Liver (tissue), 9 donors: Measurements from ENCODE around the gene FGF14. TPM values are rescaled to one million over a fixed set of nuclear protein-coding genes. Genes with fewer than 3 reads are reported as not detected.
A peak's percentile ranks its signal among the peaks of the same experiment; 100 is the strongest.

Experiments
- DNase-seq: peaks from one replicate; pipeline ENCODE4 v3.0.0-alpha.2; 2017; ENCODE audit warnings: low spot score
- H3K27ac ChIP-seq, 2 donors: one replicate each; pipeline ENCODE4 v1.7.0; 2013; ENCODE audit warnings: inconsistent platforms in 2 of 2, low read length in 2 of 2, control low read depth in 1 of 2, low read depth in 1 of 2, mild to moderate bottlenecking in 1 of 2
- H3K27me3 ChIP-seq, 4 donors: one replicate each; pipeline versions ENCODE4 v1.6.1 to v1.7.0; 2013; ENCODE audit warnings: low read length in 3 of 4, inconsistent platforms in 1 of 4, mild to moderate bottlenecking in 1 of 4, moderate library complexity in 1 of 4; ENCODE audit not compliant: control insufficient read depth in 4 of 4, insufficient read depth in 4 of 4
- H3K36me3 ChIP-seq, 4 donors: one replicate each; pipeline versions ENCODE4 v1.6.1 to v1.7.0; 2013; ENCODE audit warnings: low read length in 3 of 4, mild to moderate bottlenecking in 3 of 4, low read depth in 1 of 4, moderate library complexity in 1 of 4; ENCODE audit not compliant: control insufficient read depth in 4 of 4, insufficient read depth in 3 of 4
- H3K4me1 ChIP-seq, 4 donors: one replicate each; pipeline versions ENCODE4 v1.6.1 to v1.7.0; 2013; ENCODE audit warnings: low read length in 3 of 4, mild to moderate bottlenecking in 3 of 4, moderate library complexity in 1 of 4; ENCODE audit not compliant: control insufficient read depth in 4 of 4, insufficient read depth in 4 of 4
- H3K4me3 ChIP-seq, 3 donors: one replicate each; pipeline versions ENCODE4 v1.6.1 to v1.7.0; 2013; ENCODE audit warnings: low read length in 3 of 3, control low read depth in 1 of 3, low read depth in 1 of 3, mild to moderate bottlenecking in 1 of 3
- H3K9ac ChIP-seq, 2 donors: one replicate each; pipeline ENCODE4 v1.7.0; 2013; ENCODE audit warnings: low read length in 2 of 2, mild to moderate bottlenecking in 2 of 2, moderate library complexity in 2 of 2, control low read depth in 1 of 2, low read depth in 1 of 2
- H3K9me3 ChIP-seq, 4 donors: one replicate each; pipeline versions ENCODE4 v1.6.1 to v1.7.0; 2013; ENCODE audit warnings: low read length in 3 of 4; ENCODE audit not compliant: control insufficient read depth in 4 of 4
- ATF3 ChIP-seq: IDR thresholded peaks from 2 replicates; pipeline ENCODE4 v1.6.1; 2016; ENCODE audit warnings: antibody characterized with exemption
- CTCF ChIP-seq: fragments of 150-350 bp; IDR thresholded peaks from 2 replicates; pipeline ENCODE4 v1.5.1; 2017; ENCODE audit warnings: improper control_type of control experiment, low read depth, low read length; ENCODE audit not compliant: missing input control
- EGR1 ChIP-seq, 2 donors: IDR thresholded peaks; 2 replicates each; pipeline ENCODE4 v1.6.1; 2016 to 2018; ENCODE audit warnings: antibody characterized with exemption in 2 of 2, low read depth in 2 of 2
- FOXA1 ChIP-seq: IDR thresholded peaks from 2 replicates; pipeline ENCODE4 v1.6.1; 2016; ENCODE audit warnings: antibody characterized with exemption
- FOXA2 ChIP-seq: IDR thresholded peaks from 2 replicates; pipeline ENCODE4 v1.6.1; 2016; ENCODE audit warnings: antibody characterized with exemption
- GABPA ChIP-seq, 2 donors: IDR thresholded peaks in 1 of 2; conservative IDR thresholded peaks in 1 of 2; 2 replicates each; pipeline ENCODE4 v1.6.1; 2016; ENCODE audit warnings: antibody characterized with exemption in 2 of 2, mild to moderate bottlenecking in 1 of 2, moderate library complexity in 1 of 2
- HNF4A ChIP-seq, 2 donors: conservative IDR thresholded peaks; 2 replicates each; pipeline ENCODE4 v1.6.1; 2016; ENCODE audit warnings: antibody characterized with exemption in 2 of 2, mild to moderate bottlenecking in 2 of 2
- HNF4G ChIP-seq: IDR thresholded peaks from 2 replicates; pipeline ENCODE4 v1.6.1; 2016; ENCODE audit warnings: antibody characterized with exemption
- JUND ChIP-seq, 2 donors: IDR thresholded peaks; 2 replicates each; pipeline ENCODE4 v1.6.1; 2016; ENCODE audit warnings: antibody characterized with exemption in 2 of 2
- MAX ChIP-seq: IDR thresholded peaks from 2 replicates; pipeline ENCODE4 v1.6.1; 2016; ENCODE audit warnings: antibody characterized with exemption
- NR2F2 ChIP-seq: IDR thresholded peaks from 2 replicates; pipeline ENCODE4 v1.6.1; 2016; ENCODE audit warnings: antibody characterized with exemption
- RAD21 ChIP-seq, 2 donors: IDR thresholded peaks; 2 replicates each; pipeline ENCODE4 v1.6.1; 2016; ENCODE audit warnings: antibody characterized with exemption in 2 of 2, mild to moderate bottlenecking in 2 of 2
- REST ChIP-seq: IDR thresholded peaks from 2 replicates; pipeline ENCODE4 v1.6.1; 2016; ENCODE audit warnings: antibody characterized with exemption, mild to moderate bottlenecking
- RXRA ChIP-seq, 2 donors: IDR thresholded peaks; 2 replicates each; pipeline ENCODE4 v1.6.1; 2017 to 2018; ENCODE audit warnings: antibody characterized with exemption in 2 of 2, mild to moderate bottlenecking in 1 of 2
- SP1 ChIP-seq: IDR thresholded peaks from 2 replicates; pipeline ENCODE4 v1.6.1; 2018; ENCODE audit warnings: antibody characterized with exemption, mild to moderate bottlenecking
- TAF1 ChIP-seq: conservative IDR thresholded peaks from 2 replicates; pipeline ENCODE4 v1.6.1; 2016; ENCODE audit warnings: antibody characterized with exemption, mild to moderate bottlenecking
- YY1 ChIP-seq: IDR thresholded peaks from 2 replicates; pipeline ENCODE4 v1.6.1; 2016; ENCODE audit warnings: antibody characterized with exemption, mild to moderate bottlenecking
- ZBTB33 ChIP-seq: IDR thresholded peaks from 2 replicates; pipeline ENCODE4 v1.6.1; 2016; ENCODE audit warnings: antibody characterized with exemption
- WGBS: extraction: QIAGEN DNeasy Blood & Tissue Kit; methylation state at CpG from one replicate; pipeline ENCODE4 v1.1.7; 2013; 5-methylcytosine and 5-hydroxymethylcytosine counted together
- polyA plus RNA-seq, 2 donors: library from polyadenylated mRNA; stranded (reverse) in 1 of 2; unstranded in 1 of 2; fragments of 200-250 nt in 1 of 2; fragments of >200 nt in 1 of 2; fragmentation: Nextera tagmentation in 1 of 2; extraction: Ambion mirVana in 1 of 2; gene quantifications; one replicate each; pipeline versions ENCODE4 v1.2.1 to v1.2.3, GENCODE V29; 2013 to 2015
- total RNA-seq, 2 donors: library from RNA; depleted of rRNA; stranded (reverse); fragments of >200 nt; gene quantifications; one replicate each; pipeline ENCODE4 v1.2.3, GENCODE V29; 2014
- donor health status: healthy.
- donor health status: healthy.
- donor health status: healthy.
- donor health status: healthy.
- donor health status: healthy.

The FGF14 gene
- total and polyA plus RNA-seq, 4 donors: 0.05 to 3.3 (median 1.0) TPM

- 36% methylated on average over 2 of the region's 2 CpGs for WGBS
- H3K27ac ChIP-seq: peak overlapping the region in 1 of 2 donors; percentile 23
Observed at GRCh38 chr13:102190930-102191329, 210.9 kb downstream of the FGF14 start.

GRCh38 chr13:102187313-102187712, 214.5 kb downstream of the FGF14 start:
- Histone ChIP-seq H3K27ac (peak overlapping the region; percentile 36 to 73), H3K36me3 (no peaks in the 10 kb centered on the region), H3K9me3 (peaks cover 0 to 9% (median under 1%) of the 10 kb centered on the region in 4 donors), H3K4me3 (no peak overlapping the region), H3K27me3 (no peaks in the 10 kb centered on the region), H3K4me1 (peaks cover 8 to 58% (median 46%) of the 10 kb centered on the region in 4 donors), H3K9ac (no peak overlapping the region)
- no peak for DNase-seq
- TF ChIP-seq GABPA (IDR thresholded peaks at IDR 0.05 in 1 of 2, conservative IDR thresholded peaks at IDR 0.05 in 1 of 2) (peak in 1 of 2 donors; percentile 38), RXRA (IDR thresholded peaks at IDR 0.05) (peak; percentile 61 to 74), SP1 (peak; percentile 52), HNF4A (conservative IDR thresholded peaks at IDR 0.05) (peak; percentile 41), MAX (peak; percentile 33), TAF1 (no peak), NR2F2 (no peak), CTCF (no peak), YY1 (peak; percentile 38), RAD21 (IDR thresholded peaks at IDR 0.05) (peak in 1 of 2 donors; percentile 58), REST (no peak), ATF3 (peak; percentile 14), FOXA2 (no peak), ZBTB33 (no peak), EGR1 (IDR thresholded peaks at IDR 0.05; ENCODE audit: low read depth in 2 of 2) (no peak), HNF4G (peak; percentile 20), FOXA1 (no peak), JUND (IDR thresholded peaks at IDR 0.05) (peak; percentile 12)
- 52% methylated on average over 4 of the region's 4 CpGs for WGBS

More at GRCh38 chr13:102190930-102191329, 210.9 kb downstream of the FGF14 start:
- TF ChIP-seq HNF4A (conservative IDR thresholded peaks at IDR 0.05): peak; percentile 24 to 58
- TF ChIP-seq MAX: no peak
- no peak for TF ChIP-seq NR2F2
- peak in 1 of 2 donors; percentile 25 for TF ChIP-seq JUND (IDR thresholded peaks at IDR 0.05)
- TF ChIP-seq RXRA (IDR thresholded peaks at IDR 0.05): peak in 1 of 2 donors; percentile 57
- no peak for TF ChIP-seq SP1
- peaks cover 8 to 31% (median 20%) of the 10 kb centered on the region in 4 donors for H3K4me1 ChIP-seq
- H3K36me3 ChIP-seq: no peaks in the 10 kb centered on the region
- peaks cover 0 to 9% (median under 1%) of the 10 kb centered on the region in 4 donors for H3K9me3 ChIP-seq
- peak overlapping the region in 1 of 3 donors; percentile 9 for H3K4me3 ChIP-seq
- no peaks in the 10 kb centered on the region for H3K27me3 ChIP-seq
- DNase-seq: no peak
- no peak overlapping the region for H3K9ac ChIP-seq
